ENCODE results near the gene MFSD6. TPM values are rescaled to one million over a fixed set of nuclear protein-coding genes. Genes with fewer than 3 reads are reported as not detected.

The MFSD6 gene
- total RNA-seq, 1 donor from 2014 or later, result 1.5 TPM

DNA sequence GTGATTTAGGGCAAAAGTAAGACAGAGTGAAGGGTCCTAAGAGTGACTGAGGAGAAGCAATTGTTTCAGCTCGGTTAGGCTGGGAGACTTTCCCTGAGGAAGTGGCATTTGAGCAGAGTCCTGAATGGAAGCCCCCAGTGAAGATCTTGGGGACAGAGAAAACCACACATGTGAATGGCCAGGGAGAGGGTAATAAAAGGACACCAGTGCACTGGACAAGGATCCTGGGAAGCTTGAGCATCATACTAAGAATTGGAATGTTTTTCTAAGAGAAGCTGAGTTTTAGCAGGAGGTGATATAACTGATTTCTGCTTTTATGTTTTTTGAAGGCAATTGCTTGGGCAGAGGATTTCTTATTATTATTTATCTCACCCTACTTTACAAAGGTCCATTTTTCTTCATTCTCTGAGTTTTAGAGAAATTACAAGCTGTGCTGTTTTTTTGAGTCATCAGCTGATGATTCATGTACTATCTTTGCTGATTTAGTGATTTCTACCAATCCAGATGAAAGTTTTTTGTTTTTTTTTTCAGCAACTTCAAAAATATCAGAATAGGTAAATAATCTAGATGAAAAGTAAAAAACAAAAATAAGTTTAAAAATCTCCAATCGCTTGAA, 43.5 kb downstream of the MFSD6 start:
- Mint-ChIP-seq H3K4me1 (no peaks in the 10 kb centered on the region), H3K27ac (ENCODE audit: unreplicated experiment) (no peak overlapping the region), H3K27me3 (ENCODE audit: low read depth) (no peaks in the 10 kb centered on the region), H3K4me3 (no peak overlapping the region), H3K9me3 (peaks cover 3% of the 10 kb centered on the region), H3K36me3 (ENCODE audit: low read depth) (no peaks in the 10 kb centered on the region)
- no peak for DNase-seq (ENCODE audit: low read depth, low spot score)
- TF ChIP-seq, protein P1, sequence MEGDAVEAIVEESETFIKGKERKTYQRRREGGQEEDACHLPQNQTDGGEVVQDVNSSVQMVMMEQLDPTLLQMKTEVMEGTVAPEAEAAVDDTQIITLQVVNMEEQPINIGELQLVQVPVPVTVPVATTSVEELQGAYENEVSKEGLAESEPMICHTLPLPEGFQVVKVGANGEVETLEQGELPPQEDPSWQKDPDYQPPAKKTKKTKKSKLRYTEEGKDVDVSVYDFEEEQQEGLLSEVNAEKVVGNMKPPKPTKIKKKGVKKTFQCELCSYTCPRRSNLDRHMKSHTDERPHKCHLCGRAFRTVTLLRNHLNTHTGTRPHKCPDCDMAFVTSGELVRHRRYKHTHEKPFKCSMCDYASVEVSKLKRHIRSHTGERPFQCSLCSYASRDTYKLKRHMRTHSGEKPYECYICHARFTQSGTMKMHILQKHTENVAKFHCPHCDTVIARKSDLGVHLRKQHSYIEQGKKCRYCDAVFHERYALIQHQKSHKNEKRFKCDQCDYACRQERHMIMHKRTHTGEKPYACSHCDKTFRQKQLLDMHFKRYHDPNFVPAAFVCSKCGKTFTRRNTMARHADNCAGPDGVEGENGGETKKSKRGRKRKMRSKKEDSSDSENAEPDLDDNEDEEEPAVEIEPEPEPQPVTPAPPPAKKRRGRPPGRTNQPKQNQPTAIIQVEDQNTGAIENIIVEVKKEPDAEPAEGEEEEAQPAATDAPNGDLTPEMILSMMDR (conservative IDR thresholded peaks at IDR 0.05), result no peak

DNA sequence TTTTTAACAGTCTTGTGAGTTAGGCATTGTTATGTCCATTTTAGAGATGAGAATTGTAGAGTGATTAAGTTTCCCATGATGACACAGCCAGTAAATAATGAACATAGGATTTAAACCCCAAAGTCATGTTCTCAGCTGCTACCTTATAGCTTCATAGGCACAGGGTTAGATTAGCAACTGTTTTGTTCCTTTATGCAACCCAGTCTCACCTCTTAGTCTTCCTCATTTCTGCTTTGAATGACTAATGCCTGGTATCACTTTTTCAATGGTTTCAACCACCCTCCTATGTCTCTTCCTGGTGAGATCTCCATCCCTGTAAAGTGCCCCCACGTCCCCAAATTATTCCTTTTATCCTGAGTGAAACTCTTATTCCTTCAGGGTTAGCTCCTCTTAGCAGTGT, 44.3 kb downstream of the MFSD6 start:
- Mint-ChIP-seq H3K36me3 (ENCODE audit: low read depth) (no peaks in the 10 kb centered on the region), H3K4me1 (no peaks in the 10 kb centered on the region), H3K27ac (ENCODE audit: unreplicated experiment) (no peak overlapping the region), H3K9me3 (peaks cover 3% of the 10 kb centered on the region), H3K27me3 (ENCODE audit: low read depth) (no peaks in the 10 kb centered on the region), H3K4me3 (no peak overlapping the region)
- no peak for DNase-seq (ENCODE audit: low read depth, low spot score)
- TF ChIP-seq, protein P1 (conservative IDR thresholded peaks at IDR 0.05), result no peak

DNA sequence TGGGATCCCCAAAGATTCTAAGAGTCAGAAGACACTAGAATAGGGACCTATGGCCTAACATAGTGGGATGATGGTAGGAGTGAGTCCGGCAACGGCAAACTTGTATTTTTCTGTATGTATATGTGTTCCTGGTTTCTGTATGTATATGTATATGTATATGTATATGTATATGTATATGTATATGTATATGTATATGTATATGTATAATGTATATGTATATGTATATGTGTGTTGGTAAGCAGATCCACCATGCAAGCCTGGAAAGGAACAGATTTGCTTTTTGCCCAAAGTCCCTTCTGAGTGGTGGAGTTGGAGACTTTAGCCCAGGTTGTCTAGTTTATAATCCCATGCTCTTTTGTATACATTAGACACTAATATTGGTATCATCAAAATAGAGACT, 46.6 kb downstream of the MFSD6 start:
- H3K4me1 Mint-ChIP-seq, result no peaks in the 10 kb centered on the region
- H3K36me3 Mint-ChIP-seq (ENCODE audit: low read depth), result no peaks in the 10 kb centered on the region

DNA sequence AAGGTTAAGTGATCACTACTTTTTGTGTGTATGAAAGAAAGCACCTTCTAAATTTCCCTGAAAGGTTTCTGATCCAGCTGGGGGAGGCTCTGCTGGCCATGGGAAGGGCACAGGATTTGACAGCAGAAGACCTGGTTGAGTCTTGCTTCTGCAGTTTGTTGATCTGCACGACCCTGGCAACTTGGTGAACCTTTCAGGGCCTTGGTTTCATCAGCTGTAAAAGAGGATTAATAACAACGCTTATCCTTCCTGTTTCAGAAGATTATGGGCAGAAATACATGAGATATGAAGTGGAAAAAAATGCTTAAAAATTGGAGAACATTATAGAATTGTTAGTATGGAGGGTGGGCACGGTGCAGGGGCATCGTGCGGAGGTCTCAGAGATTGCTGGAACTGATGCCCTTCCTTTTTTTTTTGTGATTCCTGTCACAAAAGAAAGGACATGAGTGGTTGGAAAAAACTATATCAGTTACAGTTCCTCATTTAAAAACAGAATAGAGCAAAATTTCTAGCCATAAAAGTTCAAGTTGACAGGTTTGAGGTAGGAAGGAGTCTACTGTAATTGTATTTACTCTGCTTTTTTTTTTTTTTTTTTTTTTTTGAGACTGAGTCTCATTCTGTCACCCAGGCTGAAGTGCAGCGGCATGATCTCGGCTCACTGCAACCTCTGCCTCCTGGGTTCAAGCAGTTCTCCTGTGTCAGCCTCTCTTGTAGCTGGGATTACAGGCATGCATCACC, 47.4 kb downstream of the MFSD6 start:
- peaks cover 3% of the 10 kb centered on the region for H3K9me3 Mint-ChIP-seq
- H3K27me3 Mint-ChIP-seq (ENCODE audit: low read depth), result no peaks in the 10 kb centered on the region
- no peak overlapping the region for H3K4me3 Mint-ChIP-seq
- TF ChIP-seq, protein P1 (conservative IDR thresholded peaks at IDR 0.05), result no peak
- H3K36me3 Mint-ChIP-seq (ENCODE audit: low read depth), result no peaks in the 10 kb centered on the region
- no peak overlapping the region for H3K27ac Mint-ChIP-seq (ENCODE audit: unreplicated experiment)
- H3K4me1 Mint-ChIP-seq, result no peaks in the 10 kb centered on the region
- DNase-seq (ENCODE audit: low read depth, low spot score), result no peak

More for the DNA sequence above, 46.6 kb downstream of the MFSD6 start:
- H3K27me3 Mint-ChIP-seq (ENCODE audit: low read depth), result no peaks in the 10 kb centered on the region
- TF ChIP-seq, protein P1 (conservative IDR thresholded peaks at IDR 0.05), result no peak
- H3K27ac Mint-ChIP-seq (ENCODE audit: unreplicated experiment), result no peak overlapping the region
- H3K4me3 Mint-ChIP-seq, result no peak overlapping the region
- DNase-seq (ENCODE audit: low read depth, low spot score), result no peak
- peaks cover 3% of the 10 kb centered on the region for H3K9me3 Mint-ChIP-seq

DNA sequence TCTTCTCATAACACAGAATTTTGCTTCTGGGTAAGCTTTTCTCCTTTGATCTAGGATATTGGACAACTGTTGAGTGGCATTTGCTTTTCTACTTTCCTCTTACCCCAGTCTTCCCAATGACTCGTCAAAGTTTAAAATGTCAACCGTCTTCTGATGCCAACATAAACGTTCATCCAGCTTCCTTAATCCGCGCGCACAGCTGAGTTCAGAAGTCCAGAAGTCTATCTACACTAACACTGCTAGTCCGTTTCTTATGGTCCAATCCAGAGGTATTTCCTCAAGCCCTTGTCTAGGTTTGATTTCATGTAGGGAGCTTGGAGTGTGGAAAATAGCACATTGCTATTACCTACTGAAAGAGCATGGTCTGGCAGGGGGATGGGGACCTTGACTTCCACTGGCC, 48.7 kb downstream of the MFSD6 start:
- DNase-seq (ENCODE audit: low read depth, low spot score), result no peak
- peaks cover 3% of the 10 kb centered on the region for H3K9me3 Mint-ChIP-seq
- H3K36me3 Mint-ChIP-seq (ENCODE audit: low read depth), result no peaks in the 10 kb centered on the region
- no peak overlapping the region for H3K27ac Mint-ChIP-seq (ENCODE audit: unreplicated experiment)
- no peak overlapping the region for H3K4me3 Mint-ChIP-seq
- no peaks in the 10 kb centered on the region for H3K27me3 Mint-ChIP-seq (ENCODE audit: low read depth)
- TF ChIP-seq, protein P1 (conservative IDR thresholded peaks at IDR 0.05), result no peak
- H3K4me1 Mint-ChIP-seq, result no peaks in the 10 kb centered on the region
